Measurements from ENCODE around the gene ZDBF2. TPM values are rescaled to one million over a fixed set of nuclear protein-coding genes. Genes with fewer than 3 reads are reported as not detected.
"Not testable (repeated sequence)": the region's sequence is repeated elsewhere in the genome, so short reads cannot be mapped to it uniquely, and the experiment has no call there.

Gene ZDBF2
- total RNA-seq, 4 donors from 2014 or later = 3.4 to 8.0 (median 4.3) TPM

DNA sequence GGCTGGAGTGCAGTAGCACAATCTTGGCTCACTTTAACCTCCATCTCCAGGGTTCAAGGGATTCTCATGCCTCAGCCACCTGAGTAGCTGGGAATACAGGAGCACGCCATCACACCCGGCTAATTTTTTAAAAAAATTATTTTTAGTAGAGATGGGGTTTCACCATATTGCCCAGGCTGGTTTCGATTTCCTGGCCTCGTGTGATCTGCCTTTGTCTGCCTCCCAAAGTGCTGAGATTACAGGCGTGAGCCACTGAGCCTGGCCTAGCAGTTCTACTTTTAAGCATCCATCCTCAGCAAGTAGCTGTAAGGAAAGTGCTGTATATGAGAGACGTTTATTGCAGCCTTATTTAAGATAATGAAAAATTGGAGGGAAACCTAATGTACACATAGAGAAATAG, 79.7 kb downstream of the ZDBF2 start:
- Histone ChIP-seq H3K4me3 (no peak overlapping the region), H3K27ac (no peak overlapping the region), H3K27me3 (no peaks in the 10 kb centered on the region), H3K9me3 (peaks cover 2% of the 10 kb centered on the region), H3K4me1 (no peaks in the 10 kb centered on the region), H3K36me3 (no peaks in the 10 kb centered on the region)
- TF ChIP-seq, protein P1, sequence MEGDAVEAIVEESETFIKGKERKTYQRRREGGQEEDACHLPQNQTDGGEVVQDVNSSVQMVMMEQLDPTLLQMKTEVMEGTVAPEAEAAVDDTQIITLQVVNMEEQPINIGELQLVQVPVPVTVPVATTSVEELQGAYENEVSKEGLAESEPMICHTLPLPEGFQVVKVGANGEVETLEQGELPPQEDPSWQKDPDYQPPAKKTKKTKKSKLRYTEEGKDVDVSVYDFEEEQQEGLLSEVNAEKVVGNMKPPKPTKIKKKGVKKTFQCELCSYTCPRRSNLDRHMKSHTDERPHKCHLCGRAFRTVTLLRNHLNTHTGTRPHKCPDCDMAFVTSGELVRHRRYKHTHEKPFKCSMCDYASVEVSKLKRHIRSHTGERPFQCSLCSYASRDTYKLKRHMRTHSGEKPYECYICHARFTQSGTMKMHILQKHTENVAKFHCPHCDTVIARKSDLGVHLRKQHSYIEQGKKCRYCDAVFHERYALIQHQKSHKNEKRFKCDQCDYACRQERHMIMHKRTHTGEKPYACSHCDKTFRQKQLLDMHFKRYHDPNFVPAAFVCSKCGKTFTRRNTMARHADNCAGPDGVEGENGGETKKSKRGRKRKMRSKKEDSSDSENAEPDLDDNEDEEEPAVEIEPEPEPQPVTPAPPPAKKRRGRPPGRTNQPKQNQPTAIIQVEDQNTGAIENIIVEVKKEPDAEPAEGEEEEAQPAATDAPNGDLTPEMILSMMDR (IDR thresholded peaks at IDR 0.05) = no peak
- TF ChIP-seq EP300 (IDR thresholded peaks at IDR 0.05) (no peak), POLR2AphosphoS5 (IDR thresholded peaks at IDR 0.05) (no peak), POLR2A (IDR thresholded peaks at IDR 0.05) (no peak)
- 87% methylated on average over 6 of the region's 6 CpGs for WGBS
- DNase-seq (ENCODE audit: low spot score in 2 of 2) = no peak

DNA sequence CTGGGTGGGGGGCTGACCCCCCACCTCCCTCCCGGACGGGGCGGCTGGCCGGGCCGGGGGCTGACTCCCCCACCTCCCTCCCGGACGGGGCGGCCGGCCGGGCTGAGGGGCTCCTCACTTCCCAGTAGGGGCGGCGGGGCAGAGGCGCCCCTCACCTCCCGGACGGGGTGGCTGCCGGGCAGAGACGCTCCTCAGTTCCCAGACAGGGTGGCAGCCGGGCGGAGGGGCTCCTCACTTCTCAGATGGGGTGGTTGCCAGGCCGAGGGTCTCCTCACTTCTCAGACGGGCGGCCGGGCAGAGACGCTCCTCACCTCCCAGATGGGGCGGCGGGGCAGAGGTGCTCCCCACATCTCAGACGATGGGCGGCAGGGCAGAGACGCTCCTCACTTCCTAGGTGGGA, 82.4 kb downstream of the ZDBF2 start:
- not testable (repeated sequence) for H3K4me1 ChIP-seq; H3K27ac ChIP-seq; DNase-seq (ENCODE audit: low spot score in 2 of 2); H3K9me3 ChIP-seq; H3K27me3 ChIP-seq; H3K36me3 ChIP-seq; H3K4me3 ChIP-seq
- WGBS = no CpG with 5 or more reads among the region's 29 CpGs

DNA sequence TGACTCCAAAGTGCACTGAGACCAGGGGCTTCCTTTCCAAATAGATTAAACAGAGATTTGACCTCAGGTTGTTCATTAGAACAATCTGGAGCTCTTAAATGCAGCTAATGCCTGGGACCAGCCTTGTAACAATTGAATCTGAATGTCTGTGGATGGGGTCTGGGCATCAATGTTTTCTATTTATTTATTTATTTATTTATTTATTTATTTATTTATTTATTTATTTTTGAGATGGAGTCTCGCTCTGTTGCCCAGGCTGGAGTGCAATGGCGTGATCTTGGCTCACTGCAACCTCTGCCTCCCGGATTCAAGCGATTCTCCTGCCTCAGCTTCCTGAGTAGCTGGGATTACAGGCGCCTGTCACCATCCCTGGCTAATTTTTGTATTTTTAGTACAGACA, 86.4 kb downstream of the ZDBF2 start:
- H3K27ac ChIP-seq; H3K4me3 ChIP-seq; H3K27me3 ChIP-seq; H3K4me1 ChIP-seq; H3K36me3 ChIP-seq; DNase-seq (ENCODE audit: low spot score in 2 of 2); H3K9me3 ChIP-seq: not testable (repeated sequence)
- WGBS = 93% methylated on average over 5 of the region's 5 CpGs

DNA sequence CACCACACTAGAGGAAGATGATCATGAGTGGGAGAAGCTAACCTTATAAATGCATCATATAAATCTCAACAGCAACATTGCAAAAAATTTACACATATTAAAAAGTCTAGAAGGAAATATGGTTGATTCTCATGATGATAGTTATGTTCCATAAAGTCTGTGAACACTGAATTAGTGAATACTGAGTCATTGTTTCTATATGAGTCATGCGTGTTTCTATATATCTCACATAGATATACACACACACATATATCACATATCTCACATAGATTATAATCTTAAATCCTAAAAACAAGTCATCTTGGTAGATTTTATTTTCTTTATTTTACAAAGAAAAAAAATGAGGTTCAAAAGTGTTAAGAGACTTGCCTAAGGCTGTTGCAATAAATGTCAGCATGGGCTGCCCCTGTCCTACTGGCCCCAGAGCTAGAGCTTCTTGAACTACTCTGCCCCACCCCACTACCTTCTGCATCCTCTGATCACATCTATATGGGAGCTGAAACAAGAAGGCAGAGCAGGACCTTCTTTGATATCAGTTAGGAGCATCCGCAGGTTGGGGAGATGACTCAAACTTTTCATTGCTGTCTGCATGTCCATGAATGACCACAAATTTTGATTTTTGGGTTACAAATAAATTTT, 87.1 kb downstream of the ZDBF2 start:
- no peak for TF ChIP-seq EP300 (IDR thresholded peaks at IDR 0.05)
- Histone ChIP-seq H3K36me3 (no peaks in the 10 kb centered on the region), H3K27me3 (no peaks in the 10 kb centered on the region), H3K4me1 (no peaks in the 10 kb centered on the region), H3K4me3 (no peak overlapping the region), H3K9me3 (no peaks in the 10 kb centered on the region), H3K27ac (no peak overlapping the region)
- no peak for DNase-seq (ENCODE audit: low spot score in 2 of 2)
- 85% methylated on average over 2 of the region's 2 CpGs for WGBS

Other genes starting within 250 kb of the ZDBF2 start
- gene INO80D, start 188.5 kb upstream of the ZDBF2 start, total RNA-seq = 10 to 100 TPM; 24.2 to 51.4 (median 32.5) TPM
- 10 to 100 TPM; 65.7 to 74.2 (median 69.9) TPM for gene NDUFS1, start 115.2 kb upstream of the ZDBF2 start, total RNA-seq
- gene EEF1B2, start 114.8 kb upstream of the ZDBF2 start, total RNA-seq = 100 to 1,000 TPM; 237 to 689 (median 502) TPM
- 1 to 10 TPM in 1 of 4 donors, under 1 TPM in 3; 0.24 to 1.8 (median 0.52) TPM for gene ADAM23, start 168.9 kb downstream of the ZDBF2 start, total RNA-seq

Data from suprapubic skin (tissue), 4 donors.